HG02763 (cell line): ENCODE data around the gene IST1.
A peak's percentile ranks its signal among the peaks of the same experiment; 100 is the strongest.
"Not testable (repeated sequence)": the region's sequence is repeated elsewhere in the genome, so short reads cannot be mapped to it uniquely, and the experiment has no call there.

Experiments used
- ATAC-seq: cut with Tn5 transposase; IDR thresholded peaks from one replicate; pipeline ENCODE4 v1.9.1; 2021; ENCODE audit warnings: mild to moderate bottlenecking, moderate library complexity; ENCODE audit not compliant: unreplicated experiment

The IST1 gene

GRCh38 chr16:71894921-71895678 lies at the start of gene IST1:
TSS of gene IST1 (plus strand) at chr16:71895531. CDS start at chr16:71915641, 20,110 bp downstream.
- ATAC-seq: peak; percentile 82

DNA sequence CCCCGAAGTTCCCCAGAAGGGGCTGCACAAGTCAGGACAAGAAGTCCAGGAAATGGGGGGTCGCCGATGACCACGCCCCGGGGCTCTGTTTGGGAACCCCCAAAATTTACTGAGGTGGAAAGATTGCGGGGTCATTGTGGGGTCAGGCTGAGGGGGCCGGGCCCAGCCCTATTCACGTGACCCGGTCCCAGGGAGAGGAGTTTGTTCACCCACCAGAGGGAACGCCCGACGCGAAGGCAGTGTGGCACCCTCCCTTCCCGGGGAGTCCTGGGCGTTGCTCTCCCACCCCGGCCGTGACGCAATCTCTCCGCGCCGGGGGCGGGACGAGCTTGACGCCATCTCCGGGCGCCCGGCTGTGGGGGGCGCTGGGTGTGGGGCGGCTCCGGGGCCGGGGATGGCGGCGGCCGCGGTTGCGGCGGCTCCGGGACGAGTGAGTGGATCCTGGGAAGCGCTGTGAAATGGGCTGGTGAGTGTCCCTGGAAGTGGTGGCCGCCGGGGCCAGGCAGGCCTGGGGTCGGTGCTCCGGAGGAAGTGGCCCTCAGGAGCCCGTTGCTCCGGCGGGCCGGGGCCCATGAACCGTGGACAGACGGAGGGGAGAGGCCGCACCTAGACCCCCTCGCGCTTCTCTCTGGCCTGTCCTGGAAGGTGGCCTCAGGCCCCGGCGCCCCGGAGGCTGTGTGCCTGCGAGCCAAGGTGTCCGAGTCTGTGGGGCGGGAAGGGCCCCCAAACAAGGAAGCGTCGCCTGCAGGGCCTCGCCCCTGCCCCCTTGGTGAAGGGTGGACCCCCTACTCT lies 49.5 kb upstream of the IST1 start, which contains the start of gene ATXN1L:
ATXN1L (plus strand) TSS at position 338 of the 792 bp plus-strand sequence. CDS start 3,765 bp downstream, outside the sequence.
- ATAC-seq: peak; percentile 73

GRCh38 chr16:71846431-71846830 lies 48.9 kb upstream of the IST1 start:
- no peak for ATAC-seq

- no peak for ATAC-seq
Observed at GRCh38 chr16:71847096-71847495, 48.2 kb upstream of the IST1 start.

GRCh38 chr16:71848622-71849021 lies 46.7 kb upstream of the IST1 start:
- ATAC-seq: no peak

- ATAC-seq: no peak
Observed at GRCh38 chr16:71851746-71852145, 43.6 kb upstream of the IST1 start.

GRCh38 chr16:71852158-71852557 lies 43.2 kb upstream of the IST1 start:
- ATAC-seq: no peak

DNA sequence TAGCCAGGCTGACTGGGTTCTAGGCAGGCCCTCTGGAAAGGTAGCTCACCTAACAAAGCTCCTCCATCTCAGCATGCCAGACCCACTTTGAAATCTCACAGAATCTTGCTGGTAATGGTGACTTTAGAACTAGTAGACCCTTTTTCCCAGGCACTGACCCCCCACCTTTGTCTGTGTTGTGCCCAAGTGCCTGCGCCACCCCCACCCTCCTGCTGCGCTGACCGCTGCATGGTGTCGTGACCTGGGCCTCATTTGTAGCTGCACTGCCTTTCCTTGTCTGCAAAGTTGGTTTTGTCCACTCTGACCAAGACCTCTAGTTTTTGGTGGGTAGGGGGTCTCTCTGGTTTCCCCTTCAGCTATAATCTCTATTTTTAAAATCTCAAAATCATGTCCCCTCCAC lies 42.8 kb upstream of the IST1 start:
- no peak for ATAC-seq

DNA sequence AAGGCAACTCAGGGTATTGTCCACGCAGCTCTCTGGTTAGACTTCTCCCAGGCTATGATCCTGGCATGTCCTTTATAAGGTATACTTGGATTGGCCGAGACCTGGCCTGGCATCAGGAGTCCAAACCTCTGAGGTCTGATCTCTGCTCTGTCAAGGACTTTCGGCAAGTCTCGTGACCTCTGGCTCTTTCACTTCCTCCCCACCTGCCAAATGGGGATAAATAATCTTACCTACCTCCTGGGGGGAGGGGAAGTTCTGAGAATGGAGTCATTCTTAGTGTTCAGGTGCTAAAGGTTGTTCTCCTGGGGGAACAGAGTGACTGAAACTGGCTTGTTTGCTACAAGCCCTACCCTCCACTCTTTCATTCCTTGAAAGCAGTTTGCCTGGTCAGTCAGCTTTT lies 41.9 kb upstream of the IST1 start:
- peak; percentile 69 for ATAC-seq

DNA sequence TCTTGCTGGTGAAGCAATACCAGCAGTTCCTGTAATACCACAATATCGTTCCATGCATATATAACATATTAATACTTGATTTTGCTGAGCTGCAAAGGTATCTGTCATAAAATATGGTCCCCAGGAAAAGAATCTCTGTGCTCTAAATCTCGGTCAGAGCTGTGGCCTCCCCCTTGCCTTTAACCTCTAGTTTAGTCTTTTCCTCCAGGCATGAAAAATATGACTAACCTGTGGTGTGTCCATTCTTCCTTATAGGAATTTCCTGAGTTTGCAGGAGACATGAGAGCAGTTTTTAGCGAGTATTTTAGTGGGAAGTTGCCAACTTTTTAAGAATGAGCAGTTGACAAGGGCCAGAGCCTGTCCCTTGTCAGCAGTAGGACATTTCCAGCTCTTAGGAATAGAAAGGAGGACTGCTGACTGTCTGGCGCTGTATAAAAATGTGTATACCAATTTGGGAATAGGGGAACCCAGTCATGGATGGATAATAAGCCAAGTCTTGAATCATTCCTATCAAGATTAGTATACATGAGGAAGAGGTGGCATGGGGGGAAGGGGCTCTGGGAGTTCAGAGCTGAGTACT lies 40.9 kb upstream of the IST1 start:
- ATAC-seq: no peak

GRCh38 chr16:71855937-71856662 lies 39.2 kb upstream of the IST1 start:
- ATAC-seq: no peak

GRCh38 chr16:71859762-71860521 lies 35.4 kb upstream of the IST1 start:
- no peak for ATAC-seq

- ATAC-seq: no peak
Observed at GRCh38 chr16:71863995-71864394, 31.3 kb upstream of the IST1 start.

DNA sequence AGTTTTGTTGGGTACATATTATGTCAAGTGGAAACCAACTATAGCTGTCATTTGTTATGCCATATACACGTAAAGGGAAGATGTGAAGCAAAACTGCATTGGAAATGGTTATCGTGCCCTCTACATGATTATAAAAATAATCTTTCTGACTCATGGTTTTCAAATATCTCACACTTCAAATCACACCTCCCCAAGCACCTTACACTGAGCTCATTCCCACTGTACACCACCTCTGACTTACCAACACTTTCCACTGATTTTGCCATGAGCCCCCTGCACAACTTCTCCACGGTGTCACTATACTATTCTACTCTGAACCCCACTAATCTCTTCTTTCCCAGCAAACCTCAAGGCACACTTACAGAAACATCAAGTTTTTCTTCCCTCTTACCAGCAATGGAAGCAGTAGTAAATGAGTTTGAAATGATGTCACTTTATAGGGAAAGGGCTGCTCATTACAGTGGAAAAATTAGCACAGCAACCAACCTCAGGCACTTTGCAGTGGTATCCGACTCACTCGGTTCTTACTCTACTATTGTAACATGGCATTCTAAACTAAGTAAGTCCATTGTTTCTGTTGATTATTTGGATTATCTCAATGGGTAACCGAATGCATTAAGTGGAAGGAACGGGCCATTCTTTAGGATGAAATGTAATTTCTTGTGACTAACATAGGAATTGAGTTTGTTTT lies 30.0 kb upstream of the IST1 start:
- ATAC-seq: no peak

GRCh38 chr16:71867175-71867574 lies 28.2 kb upstream of the IST1 start:
- not testable (repeated sequence) for ATAC-seq

DNA sequence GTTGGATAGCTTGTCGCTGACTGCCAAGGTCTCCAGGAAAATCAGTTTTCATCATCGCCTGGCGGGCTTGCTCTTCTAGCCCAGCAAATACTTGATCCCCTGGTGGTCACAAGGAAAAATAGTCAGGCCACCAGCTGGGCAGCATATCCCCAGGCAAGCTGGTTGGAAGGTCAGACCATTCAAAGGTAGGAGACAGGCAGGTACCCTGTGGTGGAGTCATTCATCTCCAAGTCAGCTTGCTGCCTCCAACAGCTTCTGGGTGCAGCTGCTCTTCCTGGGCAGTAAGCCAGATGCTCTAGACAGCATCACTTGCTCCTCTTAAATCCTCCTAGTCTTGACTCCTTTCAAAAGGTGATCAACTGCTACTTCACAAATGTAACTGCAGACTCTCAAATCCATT lies 27.4 kb upstream of the IST1 start:
- no peak for ATAC-seq

- ATAC-seq: no peak
Observed at GRCh38 chr16:71869089-71869488, 26.2 kb upstream of the IST1 start.

- ATAC-seq: no peak
Observed at GRCh38 chr16:71870818-71871217, 24.5 kb upstream of the IST1 start.

DNA sequence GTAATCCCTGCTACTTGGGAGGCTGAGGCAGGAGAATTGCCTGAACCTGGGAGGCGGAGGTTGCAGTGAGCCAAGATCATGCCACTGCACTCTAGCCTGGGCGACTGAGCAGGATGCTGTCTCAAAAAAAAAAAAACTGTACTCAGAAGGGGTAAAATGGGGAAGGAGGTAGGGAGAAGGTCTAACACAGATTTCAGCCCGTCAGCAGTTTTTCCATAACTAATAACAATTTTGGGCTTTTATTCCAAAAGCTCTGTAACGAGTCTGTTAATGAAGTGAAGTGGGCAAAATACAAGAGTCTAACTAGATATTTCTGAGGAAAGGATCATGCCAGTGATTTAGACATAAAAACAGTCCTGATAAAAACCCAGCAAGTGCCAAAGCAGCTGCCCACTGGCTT lies 22.1 kb upstream of the IST1 start:
- no peak for ATAC-seq

- ATAC-seq: no peak
Observed at GRCh38 chr16:71878911-71879310, 16.4 kb upstream of the IST1 start.
